HepG2 (cell line): ENCODE data around the gene MREG. TPM values are rescaled to one million over a fixed set of nuclear protein-coding genes. Genes with fewer than 3 reads are reported as not detected.

Source experiments
- ATAC-seq: fragments of 200-7000 bp; cut with Tn5 transposase; 3 replicates; pipeline ENCODE4 v1.9.1; 2020; ENCODE audit warnings: mild to moderate bottlenecking, moderate library complexity
- BruUV-seq: library from RNA; stranded (reverse); fragments of 400-500 nt; replicated peaks from 2 replicates; lab custom pipeline; 2021; lab: Mats Ljungman, UMichigan
- CTCF ChIA-PET: fragments of 300-600 bp; formaldehyde crosslinking; extraction: SDS; loops from one replicate; lab custom pipeline; 2021; ENCODE audit warnings: low total read pairs, inconsistent platforms, low intra/inter-chr PET ratio; lab: Yijun Ruan, JAX
- POLR2A ChIA-PET: fragments of 350-600 bp; sonication (Branson Sonifier 250); formaldehyde crosslinking; loops from one replicate; lab custom pipeline; 2020; ENCODE audit warnings: antibody characterized with exemption, inconsistent platforms; lab: Yijun Ruan, JAX
- DNase-seq: peaks from one replicate; pipeline ENCODE4 v3.0.0-alpha.2; 2015; ENCODE audit warnings: low spot score
- FAIRE-seq: peaks from 3 replicates; lab custom pipeline; 2011; peaks lifted over from hg19 to GRCh38; lab: Jason Lieb, UNC
- H2AFZ ChIP-seq: one replicate; pipeline ENCODE4 v1.6.1; 2011; ENCODE audit warnings: low read length, inconsistent platforms
- H3K27ac ChIP-seq: fragments of 300-600 bp; 3 replicates; pipeline ENCODE4 v1.8.0; 2011; ENCODE audit warnings: mixed run types, mild to moderate bottlenecking, mixed read lengths, low read length, inconsistent platforms; ENCODE audit not compliant: insufficient read depth; ENCODE audit errors: extremely low read length
- H3K27me3 ChIP-seq, 2 experiments: fragments of 200-600 bp in 1 of 2; 2 replicates in 1 of 2; 3 replicates in 1 of 2; pipeline versions ENCODE4 v1.6.0 to v1.8.0; 2011; ENCODE audit warnings: low read length in 2 of 2, mild to moderate bottlenecking in 2 of 2, moderate library complexity in 2 of 2, inconsistent platforms in 1 of 2; ENCODE audit not compliant: insufficient read depth in 2 of 2, control insufficient read depth in 1 of 2
- H3K36me3 ChIP-seq, 2 experiments: fragments of 200-600 bp in 1 of 2; replicated peaks in 1 of 2; 2 replicates in 1 of 2; 3 replicates in 1 of 2; pipeline versions ENCODE4 v1.5.1 to v1.8.0; 2011; ENCODE audit warnings: low read length in 2 of 2, inconsistent platforms in 1 of 2; ENCODE audit not compliant: insufficient read depth in 2 of 2, control insufficient read depth in 1 of 2
- H3K4me1 ChIP-seq: 2 replicates; pipeline ENCODE4 v1.5.1; 2012; ENCODE audit warnings: low read length, inconsistent platforms; ENCODE audit not compliant: insufficient read depth
- H3K4me2 ChIP-seq: 2 replicates; pipeline ENCODE4 v1.6.0; 2011; ENCODE audit warnings: low read depth, low read length, inconsistent platforms
- H3K4me3 ChIP-seq, 3 experiments: fragments of 200-600 bp in 1 of 3; sonication (generic), shearing (Covaris generic) in 1 of 3; replicated peaks in 1 of 3; 2 replicates each; pipeline ENCODE4 v1.5.1; 2011 to 2016; ENCODE audit warnings: low read length in 3 of 3, inconsistent platforms in 2 of 3, low read depth in 2 of 3, mild to moderate bottlenecking in 2 of 3, control low read depth in 1 of 3, mixed read lengths in 1 of 3; ENCODE audit not compliant: insufficient read depth in 1 of 3
- H3K79me2 ChIP-seq: one replicate; pipeline ENCODE4 v1.6.1; 2011; ENCODE audit warnings: low read length, inconsistent platforms; ENCODE audit not compliant: insufficient read depth
- H3K9ac ChIP-seq: 2 replicates; pipeline ENCODE4 v1.6.0; 2011; ENCODE audit warnings: mild to moderate bottlenecking, low read depth, low read length, inconsistent platforms; ENCODE audit not compliant: insufficient read depth
- H3K9me3 ChIP-seq: 2 replicates; pipeline ENCODE4 v1.5.1; 2012; ENCODE audit warnings: mild to moderate bottlenecking, low read length
- H4K20me1 ChIP-seq: 2 replicates; pipeline ENCODE4 v1.6.0; 2011; ENCODE audit warnings: inconsistent platforms, mild to moderate bottlenecking, low read length, moderate library complexity; ENCODE audit not compliant: insufficient read depth
- ADNP ChIP-seq: sonication (generic); formaldehyde crosslinking; IDR thresholded peaks from 2 replicates; pipeline ENCODE4 v1.4.0; 2020; ENCODE audit warnings: missing genetic modification reagents
- HDAC6 ChIP-seq: fragments of 200-600 bp; sonication (generic); IDR thresholded peaks from 2 replicates; pipeline ENCODE4 v1.7.0; 2017; ENCODE audit warnings: mild to moderate bottlenecking, antibody characterized with exemption, low read length, low read depth
- WGBS: methylation state at CpG from one replicate; pipeline ENCODE4 v1.1.6; 2017; ENCODE audit warnings: low lambda C conversion rate; 5-methylcytosine and 5-hydroxymethylcytosine counted together
- in situ Hi-C: cut with HindIII; loops from 2 replicates; pipeline ENCODE4 v1.10.0; 2017; ENCODE audit warnings: low pct_unique_long_range_greater_than_20kb; ENCODE audit not compliant: extremely low pct_ligation_motif_present
- intact Hi-C: fragments of 100-400 bp; cut with micrococcal nuclease; formaldehyde crosslinking; loops from one replicate; pipeline ENCODE4 v1.10.0; 2022; ENCODE audit not compliant: unreplicated experiment
- polyA plus RNA-seq, 8 experiments: library from polyadenylated mRNA; depleted of rRNA in 3 of 8; stranded (reverse) in 7 of 8; unstranded in 1 of 8; fragments of >200 nt; fragmentation: Illumina TruSeq in 4 of 8; extraction: Trizol in 4 of 8; gene quantifications; 2 replicates each; pipeline versions ENCODE4 v1.2.1 to v1.2.3, GENCODE V29; 2011 to 2016; ENCODE audit warnings: low read depth in 4 of 8, missing spikeins in 1 of 8, mixed read lengths in 1 of 8; ENCODE audit not compliant: insufficient read depth in 1 of 8
- total RNA-seq, 5 experiments: library from RNA; depleted of rRNA; stranded (reverse); fragments of >200 nt; fragmentation: Illumina TruSeq; extraction: Trizol; gene quantifications; 2 replicates each; pipeline ENCODE4 v1.2.3, GENCODE V29; 2016; ENCODE audit warnings: low read depth in 1 of 5
- TF ChIP-seq, protein P1 (sequence below), 2 experiments: IDR thresholded peaks; 2 replicates each; pipeline ENCODE4 v1.6.1; 2011 to 2012; ENCODE audit warnings: low read length in 2 of 2, borderline replicate concordance in 1 of 2, low read depth in 1 of 2, mild to moderate bottlenecking in 1 of 2, moderate library complexity in 1 of 2
- TF ChIP-seq, protein P2 (sequence below): IDR thresholded peaks from 2 replicates; pipeline ENCODE4 v1.6.1; 2018; ENCODE audit warnings: missing genetic modification reagents, mild to moderate bottlenecking, missing compliant biosample characterization
- TF ChIP-seq, protein P3 (sequence below): sonication (generic); formaldehyde crosslinking; IDR thresholded peaks from 2 replicates; pipeline ENCODE4 v1.8.1; 2023; ENCODE audit warnings: missing genetic modification reagents, mild to moderate bottlenecking, borderline replicate concordance
- TF ChIP-seq, protein P4 (sequence below): IDR thresholded peaks from 2 replicates; pipeline ENCODE4 v1.6.1; 2016; ENCODE audit warnings: missing compliant biosample characterization, missing genetic modification reagents, borderline replicate concordance
- TF ChIP-seq, protein P5 (sequence below), 2 experiments: fragments of 450-650 bp in 1 of 2; sonication (generic) in 1 of 2; formaldehyde crosslinking in 1 of 2; IDR thresholded peaks; 2 replicates each; pipeline versions ENCODE4 v1.6.1 to v1.8.0; 2016 to 2022; ENCODE audit warnings: antibody characterized with exemption in 1 of 2, mild to moderate bottlenecking in 1 of 2, missing genetic modification reagents in 1 of 2

The MREG gene
- total and polyA plus RNA-seq, 2 of the 13 experiments (the other 11 are each of a cell fraction or from before 2014, with no cell fraction given) = 7.5 to 23.3 TPM

DNA sequence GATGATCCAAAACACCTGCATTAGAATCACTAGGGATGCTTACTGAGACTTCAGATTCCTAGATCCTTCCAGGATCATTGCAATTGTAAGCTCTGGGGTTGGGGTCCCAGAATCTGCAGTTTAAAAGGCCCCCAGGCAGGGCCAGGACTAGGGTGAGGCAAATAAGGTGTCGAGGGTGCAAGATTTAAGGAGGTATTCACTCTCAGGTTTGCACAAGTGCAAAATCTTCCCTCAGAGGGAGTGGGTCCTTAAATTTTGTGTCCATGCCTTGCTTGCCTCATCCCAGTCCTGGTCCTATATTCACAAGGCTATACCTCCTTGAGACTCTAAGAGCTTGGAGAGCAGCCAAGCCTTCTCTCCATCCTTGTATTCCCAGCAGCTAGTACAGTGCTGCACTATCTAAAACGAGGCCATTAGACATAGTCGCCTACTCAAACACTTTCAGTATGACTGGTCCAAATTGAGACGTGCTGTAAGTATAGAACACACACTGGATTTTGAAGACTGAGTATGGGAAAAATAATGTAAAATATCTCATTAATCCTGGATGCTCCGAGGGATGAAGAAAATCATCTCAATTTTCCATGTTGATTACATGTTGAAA lies 31.6 kb upstream of the MREG start:
- Histone ChIP-seq H3K27ac (no peak overlapping the region), H3K36me3 (peaks cover 34 to 80% of the 10 kb centered on the region in 2 experiments), H3K79me2 (no peaks in the 10 kb centered on the region), H3K4me2 (no peak overlapping the region), H3K9ac (no peak overlapping the region), H2AFZ (no peak overlapping the region), H3K9me3 (no peaks in the 10 kb centered on the region), H3K4me3 (no peak overlapping the region), H3K4me1 (peaks cover 6% of the 10 kb centered on the region), H4K20me1 (no peaks in the 10 kb centered on the region), H3K27me3 (no peaks in the 10 kb centered on the region)
- ATAC-seq (no peak), FAIRE-seq (no peak), DNase-seq (no peak)
- intact Hi-C loops = no loop called here
- 93% methylated on average over 5 of the region's 5 CpGs for WGBS
- in situ Hi-C loops = no loop called here
- CTCF ChIA-PET = no interaction called here
- BruUV-seq = no TSS peak
- POLR2A ChIA-PET = no interaction called here
- TF ChIP-seq, protein P1, sequence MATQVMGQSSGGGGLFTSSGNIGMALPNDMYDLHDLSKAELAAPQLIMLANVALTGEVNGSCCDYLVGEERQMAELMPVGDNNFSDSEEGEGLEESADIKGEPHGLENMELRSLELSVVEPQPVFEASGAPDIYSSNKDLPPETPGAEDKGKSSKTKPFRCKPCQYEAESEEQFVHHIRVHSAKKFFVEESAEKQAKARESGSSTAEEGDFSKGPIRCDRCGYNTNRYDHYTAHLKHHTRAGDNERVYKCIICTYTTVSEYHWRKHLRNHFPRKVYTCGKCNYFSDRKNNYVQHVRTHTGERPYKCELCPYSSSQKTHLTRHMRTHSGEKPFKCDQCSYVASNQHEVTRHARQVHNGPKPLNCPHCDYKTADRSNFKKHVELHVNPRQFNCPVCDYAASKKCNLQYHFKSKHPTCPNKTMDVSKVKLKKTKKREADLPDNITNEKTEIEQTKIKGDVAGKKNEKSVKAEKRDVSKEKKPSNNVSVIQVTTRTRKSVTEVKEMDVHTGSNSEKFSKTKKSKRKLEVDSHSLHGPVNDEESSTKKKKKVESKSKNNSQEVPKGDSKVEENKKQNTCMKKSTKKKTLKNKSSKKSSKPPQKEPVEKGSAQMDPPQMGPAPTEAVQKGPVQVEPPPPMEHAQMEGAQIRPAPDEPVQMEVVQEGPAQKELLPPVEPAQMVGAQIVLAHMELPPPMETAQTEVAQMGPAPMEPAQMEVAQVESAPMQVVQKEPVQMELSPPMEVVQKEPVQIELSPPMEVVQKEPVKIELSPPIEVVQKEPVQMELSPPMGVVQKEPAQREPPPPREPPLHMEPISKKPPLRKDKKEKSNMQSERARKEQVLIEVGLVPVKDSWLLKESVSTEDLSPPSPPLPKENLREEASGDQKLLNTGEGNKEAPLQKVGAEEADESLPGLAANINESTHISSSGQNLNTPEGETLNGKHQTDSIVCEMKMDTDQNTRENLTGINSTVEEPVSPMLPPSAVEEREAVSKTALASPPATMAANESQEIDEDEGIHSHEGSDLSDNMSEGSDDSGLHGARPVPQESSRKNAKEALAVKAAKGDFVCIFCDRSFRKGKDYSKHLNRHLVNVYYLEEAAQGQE (IDR thresholded peaks at IDR 0.05; ENCODE audit: borderline replicate concordance in 1 of 2, low read depth in 1 of 2, low read length in 2 of 2) = no peak
- no peak for TF ChIP-seq ADNP (CRISPR knock-in tag)
- TF ChIP-seq, protein P2, sequence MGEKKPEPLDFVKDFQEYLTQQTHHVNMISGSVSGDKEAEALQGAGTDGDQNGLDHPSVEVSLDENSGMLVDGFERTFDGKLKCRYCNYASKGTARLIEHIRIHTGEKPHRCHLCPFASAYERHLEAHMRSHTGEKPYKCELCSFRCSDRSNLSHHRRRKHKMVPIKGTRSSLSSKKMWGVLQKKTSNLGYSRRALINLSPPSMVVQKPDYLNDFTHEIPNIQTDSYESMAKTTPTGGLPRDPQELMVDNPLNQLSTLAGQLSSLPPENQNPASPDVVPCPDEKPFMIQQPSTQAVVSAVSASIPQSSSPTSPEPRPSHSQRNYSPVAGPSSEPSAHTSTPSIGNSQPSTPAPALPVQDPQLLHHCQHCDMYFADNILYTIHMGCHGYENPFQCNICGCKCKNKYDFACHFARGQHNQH (CRISPR knock-in tag) = no peak
- TF ChIP-seq, protein P3, sequence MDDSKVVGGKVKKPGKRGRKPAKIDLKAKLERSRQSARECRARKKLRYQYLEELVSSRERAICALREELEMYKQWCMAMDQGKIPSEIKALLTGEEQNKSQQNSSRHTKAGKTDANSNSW (CRISPR knock-in tag) = no peak
- TF ChIP-seq, protein P4, sequence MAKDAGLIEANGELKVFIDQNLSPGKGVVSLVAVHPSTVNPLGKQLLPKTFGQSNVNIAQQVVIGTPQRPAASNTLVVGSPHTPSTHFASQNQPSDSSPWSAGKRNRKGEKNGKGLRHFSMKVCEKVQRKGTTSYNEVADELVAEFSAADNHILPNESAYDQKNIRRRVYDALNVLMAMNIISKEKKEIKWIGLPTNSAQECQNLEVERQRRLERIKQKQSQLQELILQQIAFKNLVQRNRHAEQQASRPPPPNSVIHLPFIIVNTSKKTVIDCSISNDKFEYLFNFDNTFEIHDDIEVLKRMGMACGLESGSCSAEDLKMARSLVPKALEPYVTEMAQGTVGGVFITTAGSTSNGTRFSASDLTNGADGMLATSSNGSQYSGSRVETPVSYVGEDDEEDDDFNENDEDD = no peak
- TF ChIP-seq HDAC6 = no peak
- TF ChIP-seq, protein P5, sequence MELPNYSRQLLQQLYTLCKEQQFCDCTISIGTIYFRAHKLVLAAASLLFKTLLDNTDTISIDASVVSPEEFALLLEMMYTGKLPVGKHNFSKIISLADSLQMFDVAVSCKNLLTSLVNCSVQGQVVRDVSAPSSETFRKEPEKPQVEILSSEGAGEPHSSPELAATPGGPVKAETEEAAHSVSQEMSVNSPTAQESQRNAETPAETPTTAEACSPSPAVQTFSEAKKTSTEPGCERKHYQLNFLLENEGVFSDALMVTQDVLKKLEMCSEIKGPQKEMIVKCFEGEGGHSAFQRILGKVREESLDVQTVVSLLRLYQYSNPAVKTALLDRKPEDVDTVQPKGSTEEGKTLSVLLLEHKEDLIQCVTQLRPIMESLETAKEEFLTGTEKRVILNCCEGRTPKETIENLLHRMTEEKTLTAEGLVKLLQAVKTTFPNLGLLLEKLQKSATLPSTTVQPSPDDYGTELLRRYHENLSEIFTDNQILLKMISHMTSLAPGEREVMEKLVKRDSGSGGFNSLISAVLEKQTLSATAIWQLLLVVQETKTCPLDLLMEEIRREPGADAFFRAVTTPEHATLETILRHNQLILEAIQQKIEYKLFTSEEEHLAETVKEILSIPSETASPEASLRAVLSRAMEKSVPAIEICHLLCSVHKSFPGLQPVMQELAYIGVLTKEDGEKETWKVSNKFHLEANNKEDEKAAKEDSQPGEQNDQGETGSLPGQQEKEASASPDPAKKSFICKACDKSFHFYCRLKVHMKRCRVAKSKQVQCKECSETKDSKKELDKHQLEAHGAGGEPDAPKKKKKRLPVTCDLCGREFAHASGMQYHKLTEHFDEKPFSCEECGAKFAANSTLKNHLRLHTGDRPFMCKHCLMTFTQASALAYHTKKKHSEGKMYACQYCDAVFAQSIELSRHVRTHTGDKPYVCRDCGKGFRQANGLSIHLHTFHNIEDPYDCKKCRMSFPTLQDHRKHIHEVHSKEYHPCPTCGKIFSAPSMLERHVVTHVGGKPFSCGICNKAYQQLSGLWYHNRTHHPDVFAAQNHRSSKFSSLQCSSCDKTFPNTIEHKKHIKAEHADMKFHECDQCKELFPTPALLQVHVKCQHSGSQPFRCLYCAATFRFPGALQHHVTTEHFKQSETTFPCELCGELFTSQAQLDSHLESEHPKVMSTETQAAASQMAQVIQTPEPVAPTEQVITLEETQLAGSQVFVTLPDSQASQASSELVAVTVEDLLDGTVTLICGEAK (IDR thresholded peaks at IDR 0.05) = no peak
- TF ChIP-seq, protein P5 (CRISPR knock-in tag; IDR thresholded peaks at IDR 0.05) = no peak
